ENCODE measurements around the gene EP400.

- TF ChIP-seq CTCF (IDR thresholded peaks at IDR 0.05) (no peak), ZFX (IDR thresholded peaks at IDR 0.05; ENCODE audit: borderline replicate concordance) (no peak)
Measured at GRCh38 chr12:131914179-131914702, 35.5 kb upstream of the EP400 start.
